Measurements from ENCODE around the gene PARD3. TPM values are rescaled to one million over a fixed set of nuclear protein-coding genes. Genes with fewer than 3 reads are reported as not detected.
"Not testable (repeated sequence)": the region's sequence is repeated elsewhere in the genome, so short reads cannot be mapped to it uniquely, and the experiment has no call there.

PARD3 gene
- total RNA-seq, 1 donor from 2014 or later = 64.5 TPM

DNA sequence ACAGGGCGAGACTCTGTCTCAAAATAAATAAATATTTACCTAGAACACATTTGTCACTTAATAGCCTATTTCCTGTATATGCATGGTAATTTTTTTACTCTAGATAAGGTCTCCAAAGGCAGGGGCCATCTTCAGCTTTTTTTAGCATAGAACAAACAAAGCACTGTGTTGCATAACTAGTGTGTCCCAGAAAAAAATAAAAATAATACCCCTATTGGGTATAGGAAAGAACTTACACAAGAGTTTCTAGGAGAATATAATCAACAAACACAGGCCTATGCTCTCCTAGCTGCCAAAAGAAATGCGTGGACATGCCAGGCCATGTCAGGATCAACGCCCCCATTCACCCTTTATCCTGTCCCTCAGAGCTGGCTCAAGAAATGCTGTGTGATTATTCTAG, 103.6 kb downstream of the PARD3 start:
- ATAC-seq = peak; percentile 23

DNA sequence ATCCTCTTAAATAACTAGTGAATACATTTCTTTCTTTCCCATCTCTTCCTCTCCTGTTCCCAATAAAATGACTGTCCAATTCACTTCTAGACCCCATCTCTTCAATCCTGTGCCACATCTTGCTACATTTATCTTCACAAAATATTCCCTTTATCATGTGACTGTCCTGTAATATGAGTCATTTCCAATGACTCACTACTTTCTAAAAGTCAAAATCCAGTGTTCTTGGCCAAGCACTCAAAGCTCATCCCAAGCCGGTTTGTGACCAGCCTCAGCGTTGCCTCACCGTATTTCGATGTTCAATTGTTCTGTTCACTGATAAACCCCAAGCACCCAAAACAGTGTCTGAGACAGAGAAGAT, 104.7 kb downstream of the PARD3 start:
- peak; percentile 89 for ATAC-seq

DNA sequence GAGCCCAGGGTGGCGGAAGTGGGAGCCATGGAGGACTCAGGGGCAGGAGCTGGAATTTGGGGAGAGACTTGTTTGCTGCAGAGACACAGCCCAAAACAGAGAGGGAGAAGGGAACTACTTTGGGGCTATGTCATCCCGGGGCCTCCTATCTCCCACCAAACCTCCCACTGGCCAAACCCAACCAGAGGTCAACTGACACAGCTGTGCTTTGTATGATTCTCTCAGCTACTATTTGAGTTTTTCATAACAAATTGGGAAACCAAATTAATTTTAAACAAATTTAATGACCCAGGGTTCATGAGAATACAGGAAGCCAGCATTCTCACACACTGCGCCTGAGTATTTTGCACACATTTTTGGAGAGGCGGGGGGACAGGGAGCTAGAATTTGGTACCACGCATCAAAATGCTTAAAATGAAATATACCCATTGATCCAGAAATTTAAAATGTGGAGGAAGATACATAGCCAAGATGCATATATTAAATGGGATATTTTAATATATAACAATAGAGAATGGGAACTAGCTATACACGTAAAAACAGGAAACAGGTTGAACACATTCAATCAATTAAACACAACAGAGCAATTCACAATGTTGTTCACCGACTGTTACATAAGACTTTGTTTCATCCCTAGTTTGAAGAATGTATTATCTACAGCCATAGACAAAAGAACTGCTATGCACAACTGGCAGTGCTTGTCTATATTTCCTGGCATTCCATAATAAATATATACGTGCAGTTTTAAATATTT, 105.3 kb downstream of the PARD3 start:
- ATAC-seq = no peak

DNA sequence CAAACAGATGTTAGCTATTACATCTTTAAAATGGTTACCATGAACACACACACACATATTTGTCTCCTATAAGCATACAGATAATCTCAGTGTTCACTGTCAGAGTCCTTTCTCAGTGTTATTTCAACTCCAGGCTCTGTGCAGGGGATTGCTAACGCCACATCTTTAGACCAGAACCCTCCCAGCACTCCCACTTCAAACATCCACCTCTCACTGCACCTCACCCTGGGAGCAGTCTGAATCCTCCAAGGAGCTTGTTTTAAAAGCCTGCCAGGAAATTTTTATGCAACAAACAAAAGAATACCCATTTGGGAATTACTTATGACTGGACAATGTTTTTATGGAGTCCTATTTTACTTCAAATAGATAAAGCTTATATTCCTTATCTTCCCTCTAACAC, 107.4 kb downstream of the PARD3 start:
- ATAC-seq = no peak

DNA sequence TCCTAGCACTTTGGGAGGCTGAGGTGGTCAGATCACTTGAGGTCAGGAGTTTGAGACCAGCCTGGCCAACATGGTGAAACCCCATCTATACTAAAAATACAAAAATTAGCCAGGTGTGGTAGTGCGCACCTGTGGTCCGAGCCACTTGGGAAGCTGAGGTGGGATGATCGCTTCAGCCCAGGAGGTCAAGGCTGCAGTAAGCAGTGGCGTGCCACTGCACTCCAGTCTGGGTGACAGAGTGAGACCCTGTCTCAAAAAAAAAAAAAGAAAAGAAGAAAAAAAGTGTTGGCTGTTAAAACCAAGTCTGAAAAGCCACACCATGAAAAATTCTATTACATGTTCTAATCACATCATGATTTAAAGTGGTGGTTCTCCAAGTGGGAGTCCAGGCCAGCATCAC, 108.1 kb downstream of the PARD3 start:
- not testable (repeated sequence) for ATAC-seq

DNA sequence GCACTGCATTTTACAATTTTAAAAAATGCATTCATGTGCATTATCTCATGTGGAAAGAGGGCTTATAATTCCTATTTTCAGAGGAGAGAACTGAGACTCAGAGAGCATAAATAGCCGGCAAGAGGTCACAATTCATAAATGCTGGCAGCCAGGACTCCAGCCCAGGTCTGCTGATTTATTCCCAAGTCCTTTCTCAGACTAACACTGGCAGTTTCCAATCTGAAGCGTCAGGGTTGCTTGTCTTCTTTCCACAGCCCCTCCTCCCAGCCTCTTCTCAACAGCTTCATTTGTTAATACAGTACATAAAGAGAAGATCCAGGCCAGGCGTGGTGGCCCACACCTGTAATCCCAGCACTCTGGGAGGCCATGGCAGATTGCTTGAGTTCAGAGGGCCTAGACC, 108.9 kb downstream of the PARD3 start:
- ATAC-seq = no peak

DNA sequence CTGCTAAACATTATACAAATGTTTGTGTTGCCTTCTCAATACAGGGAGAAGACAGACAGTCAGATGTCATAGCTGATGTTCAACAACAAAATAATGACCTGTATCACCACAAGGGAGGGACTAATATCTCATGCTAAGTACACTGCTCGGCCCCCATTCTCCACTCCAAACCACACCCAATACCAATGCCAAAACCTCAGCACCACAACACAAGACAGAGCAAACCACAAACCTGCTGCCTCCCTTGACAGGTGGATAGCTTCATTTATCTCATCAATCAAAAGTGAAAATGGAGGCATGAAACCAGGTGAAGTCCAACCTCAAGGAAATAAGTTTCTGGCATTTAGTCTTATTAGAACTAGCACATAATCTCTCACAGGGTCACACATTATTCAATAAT, 109.5 kb downstream of the PARD3 start:
- no peak for ATAC-seq

DNA sequence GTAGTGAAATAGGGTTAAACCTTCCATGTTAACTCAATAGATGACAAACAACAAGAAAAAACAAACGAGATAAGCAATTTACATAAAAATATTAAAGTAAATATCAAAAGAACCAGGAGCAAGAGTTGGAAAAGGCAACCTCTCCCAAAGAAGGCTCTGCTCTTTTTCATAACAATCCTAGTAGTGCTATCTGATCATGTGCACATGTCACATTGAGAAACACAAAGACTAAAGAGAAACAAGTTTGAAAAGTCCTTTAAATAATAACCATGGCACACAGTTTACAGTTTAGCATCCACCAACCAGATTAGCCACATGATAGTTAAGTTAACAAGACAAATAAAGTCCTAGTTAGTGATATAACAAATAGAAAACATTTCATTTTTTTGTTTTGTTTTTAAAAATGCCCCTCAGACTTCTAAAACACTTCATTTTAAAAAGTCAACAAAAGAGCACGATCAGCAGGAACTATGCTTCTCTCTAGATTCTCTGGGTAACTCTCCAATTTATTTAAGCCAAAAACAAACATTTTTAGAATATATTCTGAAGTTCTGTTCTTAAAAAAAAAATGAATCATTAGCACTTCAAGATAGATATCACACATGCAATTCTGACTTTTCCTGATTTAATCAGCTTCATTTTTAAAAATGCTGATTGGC, 110.4 kb downstream of the PARD3 start:
- ATAC-seq = no peak

DNA sequence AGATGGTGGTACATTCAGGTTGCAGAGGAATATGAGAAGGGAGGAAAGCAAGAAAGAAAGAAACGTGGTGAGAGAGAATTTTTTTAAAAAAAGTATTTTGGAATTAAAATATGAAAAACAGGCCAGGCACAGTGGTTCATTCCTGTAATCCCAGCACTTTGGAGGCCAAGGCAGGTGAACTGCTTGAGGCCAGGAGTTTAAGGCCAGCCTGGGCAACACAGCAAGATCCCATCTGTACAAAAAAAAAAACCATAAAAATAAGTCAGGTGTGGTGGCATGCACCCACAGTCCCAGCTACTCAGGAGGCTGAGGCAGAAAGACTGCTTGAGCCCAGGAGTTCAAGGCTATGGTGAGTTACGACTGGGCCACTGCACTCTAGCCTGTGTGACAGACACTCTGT, 112.1 kb downstream of the PARD3 start:
- ATAC-seq = no peak

DNA sequence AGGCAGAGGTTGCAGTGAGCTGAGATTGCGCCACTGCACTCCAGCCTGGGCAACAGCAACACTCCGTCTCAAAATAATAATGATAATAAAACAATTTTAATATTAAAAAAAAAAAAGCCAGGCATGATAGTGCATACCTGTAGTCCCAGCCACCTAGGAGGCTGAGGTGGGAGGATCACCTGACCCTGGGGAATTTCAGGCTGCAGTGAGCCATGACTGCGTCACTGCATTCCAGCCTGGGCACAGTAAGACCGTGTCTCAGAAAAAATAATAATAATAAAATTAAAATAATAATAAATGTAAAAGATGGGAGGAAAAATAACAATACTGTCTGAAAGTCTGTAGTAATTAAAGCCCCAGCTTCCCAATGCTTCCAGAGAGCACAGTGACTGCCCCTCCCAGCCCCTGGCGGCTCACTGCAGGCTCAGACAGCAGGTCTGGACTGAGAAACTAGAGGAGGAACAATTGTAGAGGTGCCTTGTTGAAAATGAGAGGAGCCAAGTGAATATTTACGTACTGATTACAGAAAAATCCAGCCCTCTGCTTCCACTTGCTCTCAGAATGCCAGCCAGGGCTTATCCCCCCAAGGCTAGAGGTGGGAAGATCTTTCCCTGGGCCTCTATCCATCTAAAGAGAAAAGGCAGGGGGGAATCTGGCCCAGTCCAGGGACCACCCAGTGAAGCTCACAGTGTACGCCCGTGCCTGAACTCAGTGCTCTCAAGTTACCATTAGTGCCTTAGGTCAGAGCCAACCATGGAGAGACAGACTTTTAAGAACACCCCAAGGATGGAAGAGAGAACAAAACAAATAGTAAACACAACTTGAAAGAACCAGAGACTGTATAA, 112.8 kb downstream of the PARD3 start:
- ATAC-seq = peak; percentile 53

DNA sequence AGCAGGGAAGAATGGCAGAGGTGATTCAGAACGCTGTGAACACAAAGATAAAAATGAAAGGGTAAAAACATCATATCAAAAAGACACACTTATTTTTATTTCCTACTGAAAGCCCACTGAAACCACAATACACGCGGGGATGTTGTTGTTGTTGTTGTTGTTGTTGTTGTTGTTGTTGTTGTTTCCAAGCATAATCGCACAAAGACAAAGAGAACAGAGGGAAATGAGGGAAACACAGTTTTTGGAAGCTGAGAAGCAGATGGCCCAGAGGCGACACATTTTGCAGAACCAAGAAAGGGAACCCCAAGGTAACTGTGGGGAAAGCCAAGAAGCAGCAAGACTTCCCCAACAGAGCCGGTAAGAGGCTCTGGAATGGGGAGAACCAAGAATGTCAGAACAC, 113.9 kb downstream of the PARD3 start:
- no peak for ATAC-seq

DNA sequence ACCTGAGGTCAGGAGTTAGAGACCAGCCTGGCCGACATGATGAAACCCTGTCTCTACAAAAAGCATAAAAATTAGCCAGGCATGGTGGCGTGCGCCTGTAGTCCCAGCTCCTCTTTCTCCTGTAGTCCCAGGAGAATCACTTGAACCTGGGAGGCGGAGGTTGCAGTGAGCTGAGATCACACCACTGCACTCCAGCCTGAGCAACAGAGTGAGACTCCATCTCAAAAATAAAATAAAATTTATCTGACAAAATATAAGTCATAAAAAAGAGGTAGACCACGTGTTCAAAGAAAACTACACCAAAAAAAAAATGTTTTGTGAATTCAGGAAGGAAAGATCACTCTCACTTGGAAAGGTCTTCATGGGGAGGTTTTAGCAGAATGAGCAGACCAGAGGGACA, 114.3 kb downstream of the PARD3 start:
- ATAC-seq = not testable (repeated sequence)

DNA sequence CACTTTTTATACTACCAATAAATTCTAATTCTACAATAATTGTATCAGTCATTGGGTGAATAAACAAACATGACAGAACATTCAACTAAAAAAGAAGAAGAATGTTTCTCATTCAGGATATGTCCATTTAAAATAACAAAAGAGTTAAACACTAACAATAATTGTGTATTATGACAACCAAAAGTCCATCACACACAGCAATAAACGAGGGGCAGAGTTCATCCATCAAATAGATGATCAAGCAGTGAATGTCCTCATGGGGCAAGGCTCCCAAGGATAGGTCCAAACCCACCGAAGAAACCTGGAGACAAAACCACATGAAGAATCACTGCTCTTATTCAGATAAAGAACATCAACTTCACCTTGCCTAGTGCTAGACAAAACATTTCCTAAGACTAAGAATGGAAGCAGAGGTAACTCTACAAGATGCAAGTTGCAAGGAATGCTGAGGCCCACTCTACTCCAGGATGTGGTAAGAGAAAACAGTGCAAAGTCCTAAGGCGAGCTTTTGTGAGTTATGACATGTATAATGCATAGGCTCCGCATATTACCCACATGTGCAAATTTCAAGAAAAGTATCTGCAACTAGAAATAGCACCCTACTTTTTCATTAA, 115.1 kb downstream of the PARD3 start:
- no peak for ATAC-seq

DNA sequence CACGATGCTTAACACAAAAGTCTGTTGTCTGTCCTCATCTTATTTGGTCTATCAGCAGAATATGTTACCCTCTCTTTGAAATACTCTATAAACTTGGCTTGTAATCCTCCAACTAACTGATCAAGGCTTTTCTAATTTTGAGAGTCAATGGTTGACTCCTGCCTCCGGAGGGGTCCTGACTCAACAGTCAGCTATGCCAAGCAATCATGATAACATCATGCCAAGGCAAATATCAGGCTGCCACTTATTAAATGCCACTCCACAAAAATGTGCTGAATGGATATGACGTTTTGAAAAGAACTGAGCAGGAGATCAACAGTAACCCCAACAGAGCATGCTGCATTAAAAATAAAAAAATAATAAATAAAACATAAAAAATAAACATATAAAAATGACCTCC, 116.1 kb downstream of the PARD3 start:
- ATAC-seq = no peak

DNA sequence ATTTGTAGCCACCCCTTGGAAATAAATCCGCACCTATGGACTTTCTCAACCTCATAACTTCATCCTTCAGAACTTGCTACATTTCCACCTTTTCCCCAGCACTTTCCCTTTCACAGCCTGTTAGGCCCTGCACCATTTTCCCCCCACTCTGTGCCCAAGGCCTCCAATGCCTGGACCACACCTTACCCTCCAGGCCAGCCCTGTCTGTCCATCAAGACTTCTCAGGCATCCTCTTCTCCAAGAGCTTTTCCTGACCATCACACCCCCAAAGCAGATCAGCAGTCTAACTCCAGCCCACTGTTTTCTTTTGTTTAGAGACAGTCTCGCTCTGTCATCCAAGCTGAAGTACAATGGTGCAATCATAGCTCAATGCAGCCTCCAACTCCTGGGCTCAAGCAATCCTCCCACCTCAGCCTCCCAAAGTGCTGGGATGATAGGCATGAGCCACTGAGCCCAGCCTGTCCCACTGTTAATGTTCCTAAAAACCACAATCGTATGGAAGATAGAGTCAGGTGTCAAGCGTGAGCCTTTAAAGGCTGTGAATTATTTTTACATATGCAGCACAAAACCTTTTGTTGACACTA, 116.8 kb downstream of the PARD3 start:
- ATAC-seq = no peak

DNA sequence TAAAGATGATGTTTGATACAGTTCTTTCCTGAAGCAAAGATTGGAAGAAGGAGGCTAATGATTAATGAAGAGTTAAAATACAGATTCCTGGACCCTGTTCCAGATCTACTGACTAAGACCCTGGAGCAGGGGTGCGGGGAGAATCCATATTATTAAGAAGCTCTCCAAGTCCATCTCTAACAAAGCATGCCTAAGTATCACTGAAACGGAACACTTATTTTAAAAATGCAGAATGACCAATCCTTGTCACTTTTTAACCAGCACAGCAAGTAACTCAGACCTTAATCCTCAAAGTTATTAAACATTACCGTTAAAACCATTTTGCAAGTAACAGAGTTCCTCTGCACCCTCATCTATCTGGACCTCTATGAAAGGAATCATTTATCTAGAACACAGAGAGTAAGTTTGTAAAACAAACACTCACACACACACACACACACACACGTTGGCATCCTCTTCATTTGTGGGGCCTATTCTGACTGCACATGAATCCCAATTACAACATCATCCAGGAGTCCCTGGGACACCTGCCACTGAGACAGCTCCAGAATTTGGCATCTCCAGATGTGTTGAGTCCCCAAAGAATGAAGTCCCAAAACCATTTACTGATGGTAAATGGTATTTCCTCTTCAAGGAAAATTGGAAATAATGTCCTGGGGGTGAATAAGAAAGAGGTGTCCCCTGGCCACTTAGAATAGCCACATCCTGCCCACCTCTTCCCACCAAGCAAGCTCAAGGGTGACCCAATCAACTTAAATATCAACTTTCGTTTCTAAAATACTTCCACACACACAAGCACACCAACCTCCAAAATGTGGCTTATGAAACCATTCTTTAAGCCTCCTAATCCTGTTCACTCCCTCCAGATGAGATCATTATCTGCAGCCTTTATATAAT, 117.5 kb downstream of the PARD3 start:
- ATAC-seq = peak; percentile 42

DNA sequence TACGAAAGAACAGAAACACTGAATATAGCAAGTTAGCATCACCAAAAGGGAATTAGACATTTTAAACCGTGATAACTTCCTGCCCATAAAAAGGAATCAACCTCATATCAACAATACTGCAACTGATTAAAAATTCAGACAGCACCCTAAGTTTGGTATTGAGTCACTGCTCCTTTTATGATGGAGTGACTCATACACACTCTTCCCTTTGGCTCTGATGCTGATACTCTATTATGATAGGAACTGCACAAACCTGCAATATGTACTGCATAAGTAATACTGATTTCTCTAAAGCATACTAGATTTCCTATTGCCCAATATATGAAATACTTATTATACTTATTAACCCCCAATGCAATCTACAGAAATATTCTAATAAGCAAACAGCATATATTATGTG, 118.7 kb downstream of the PARD3 start:
- peak; percentile 95 for ATAC-seq

DNA sequence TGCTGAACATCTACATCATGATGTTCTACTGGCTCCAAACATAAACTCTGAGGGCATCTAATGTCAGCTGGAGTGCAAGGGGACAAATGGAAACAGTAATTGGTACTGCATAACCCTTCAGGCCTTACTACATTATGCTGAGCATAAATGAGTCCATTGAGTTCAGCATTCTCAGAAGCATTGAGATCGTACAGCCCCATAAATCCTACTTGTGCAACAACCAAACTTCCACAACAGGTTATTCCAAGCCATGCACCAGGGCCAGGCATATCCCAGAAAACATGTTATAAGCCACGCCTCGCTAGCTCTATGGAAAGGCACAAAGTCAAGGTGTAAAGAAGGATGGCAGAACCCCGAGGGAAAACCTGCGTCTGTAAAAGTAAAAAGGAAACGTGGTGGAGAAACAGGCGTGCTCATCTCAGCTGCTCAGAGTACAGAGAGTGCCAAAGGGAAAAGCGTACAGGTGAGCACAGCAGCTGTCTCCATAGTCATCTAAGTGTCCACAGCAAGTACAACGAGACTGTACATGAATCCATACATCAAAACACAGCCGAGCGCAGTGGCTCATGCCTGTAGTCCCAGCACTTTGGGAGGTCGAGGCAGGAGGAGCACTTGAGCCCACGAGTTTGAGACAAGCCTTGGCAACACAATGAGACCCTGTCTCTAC, 124.6 kb downstream of the PARD3 start:
- peak; percentile 91 for ATAC-seq

DNA sequence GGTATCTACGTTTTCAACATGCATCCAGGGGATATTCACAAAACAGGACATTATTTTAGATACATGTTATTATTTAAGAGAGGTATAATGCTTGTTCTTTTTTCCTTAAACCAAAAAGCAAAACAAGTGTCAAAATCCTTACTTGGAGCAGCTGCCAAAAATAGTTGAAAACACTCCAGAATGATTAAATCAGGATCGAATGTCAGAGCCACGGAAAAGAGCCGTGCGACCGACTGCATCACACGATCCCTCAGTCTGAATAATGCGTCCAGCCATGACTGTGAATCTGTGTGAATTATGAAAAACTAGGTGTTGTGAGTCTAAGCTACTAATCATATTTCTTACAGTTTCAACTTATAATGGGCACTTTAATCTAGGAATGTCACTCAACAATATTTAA, 126.0 kb downstream of the PARD3 start:
- ATAC-seq = no peak

DNA sequence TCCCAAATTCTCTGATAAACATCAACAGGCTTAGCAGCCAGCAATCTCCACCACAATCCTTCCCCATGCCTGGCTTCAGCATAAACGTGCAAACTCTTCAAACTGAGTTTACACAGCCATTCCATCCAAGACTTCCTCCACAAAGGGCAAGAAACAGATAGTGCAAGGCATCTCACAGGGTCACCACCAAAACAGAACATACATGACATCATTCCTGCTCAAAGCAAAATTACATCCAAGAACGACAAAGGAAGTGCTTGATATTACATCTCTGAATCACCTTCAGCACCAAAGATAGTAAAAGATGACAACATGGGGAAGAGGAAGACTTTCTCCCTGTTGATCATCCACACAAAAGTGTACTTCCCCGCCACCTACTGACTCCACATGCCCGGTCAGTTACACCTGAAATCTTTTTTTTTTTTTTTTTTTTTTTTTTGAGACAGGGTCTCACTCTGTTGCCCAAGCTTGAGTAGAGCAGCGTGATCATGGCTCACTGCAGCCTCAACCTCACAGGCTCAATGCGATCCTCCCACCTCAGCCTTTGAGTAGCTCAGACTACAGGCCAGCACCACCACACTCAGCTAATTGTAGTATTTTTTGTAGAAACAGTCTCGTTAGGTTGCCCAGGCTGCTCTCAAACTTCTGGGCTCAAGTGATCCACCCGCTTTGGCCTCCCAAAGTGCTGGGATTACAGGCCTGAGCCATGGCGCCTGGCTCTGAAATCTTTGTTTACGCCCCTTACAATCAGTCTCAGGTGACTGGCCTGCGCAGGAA, 127.5 kb downstream of the PARD3 start:
- ATAC-seq = no peak
